Activated CD4-positive, alpha-beta T cell treated with anti-CD3 and anti-CD28 coated beads, Interleukin-2, amount 10 ng/mL, durations not matched to agents 24 days and 14 days (primary cell): ENCODE results near the gene RAD51B. TPM values are rescaled to one million over a fixed set of nuclear protein-coding genes. Genes with fewer than 3 reads are reported as not detected.

Experiments
- DNase-seq: peaks from one replicate; pipeline ENCODE4 v3.0.0; 2022
- H3K27ac Mint-ChIP-seq: one replicate; pipeline ENCODE4 v1.8.0; 2022; ENCODE audit warnings: mild to moderate bottlenecking, mixed read lengths
- H3K27me3 Mint-ChIP-seq: one replicate; pipeline ENCODE4 v1.8.0; 2022; ENCODE audit warnings: mixed read lengths
- H3K36me3 Mint-ChIP-seq: one replicate; pipeline ENCODE4 v1.8.0; 2022; ENCODE audit warnings: low read depth, mild to moderate bottlenecking, mixed read lengths
- H3K4me1 Mint-ChIP-seq: one replicate; pipeline ENCODE4 v1.8.0; 2021; ENCODE audit warnings: mixed read lengths
- H3K4me3 Mint-ChIP-seq: one replicate; pipeline ENCODE4 v1.8.0; 2022; ENCODE audit warnings: mild to moderate bottlenecking, moderate library complexity, mixed read lengths
- H3K9me3 Mint-ChIP-seq: one replicate; pipeline ENCODE4 v1.8.0; 2021; ENCODE audit warnings: mixed read lengths
- intact Hi-C: fragments of 100-400 bp; cut with micrococcal nuclease; formaldehyde crosslinking; loops from one replicate; pipeline ENCODE4 v1.15.1; 2023
- total RNA-seq: library from RNA; stranded (reverse); gene quantifications from 2 replicates; pipeline ENCODE4 v1.2.3, GENCODE V29; 2022

RAD51B gene
- total RNA-seq, 1 donor from 2014 or later, result 29.3 TPM

DNA sequence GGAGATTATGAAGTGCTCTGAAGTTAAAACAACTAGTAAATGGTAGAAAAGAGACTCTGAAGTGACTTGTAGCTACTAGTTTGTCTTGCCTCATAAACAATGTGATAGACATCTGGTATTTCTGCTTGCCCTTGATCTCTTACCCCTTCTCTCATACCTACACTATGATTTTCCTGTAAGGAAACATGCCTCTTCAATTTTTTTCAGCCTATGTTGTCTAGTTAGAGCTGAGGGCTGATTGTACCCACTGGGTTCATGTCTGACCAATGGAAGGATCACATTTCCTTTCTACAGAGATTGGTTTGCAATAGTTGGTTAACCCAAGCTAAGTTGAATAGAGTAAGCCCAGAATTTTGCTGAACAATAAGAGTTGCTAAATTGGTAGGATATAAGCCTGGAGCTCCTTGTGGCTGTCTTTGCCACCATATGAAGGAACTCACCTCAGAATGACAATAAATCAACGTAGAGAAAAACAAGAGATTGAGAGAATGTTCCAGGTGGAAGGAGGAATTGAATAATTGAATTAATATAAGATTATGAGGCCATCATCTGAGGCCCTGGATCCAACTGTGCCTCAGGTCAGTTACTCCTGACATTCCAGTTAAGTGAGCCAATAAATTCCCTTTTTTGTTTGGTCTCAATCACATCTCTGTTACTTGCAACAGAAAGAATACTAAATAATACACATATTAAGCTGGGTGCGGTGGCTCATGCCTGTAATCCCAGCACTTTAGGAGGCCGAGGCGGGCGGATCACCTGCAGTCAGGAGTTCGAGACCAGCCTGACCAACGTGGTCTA is 626.9 kb downstream of the RAD51B start:
- Mint-ChIP-seq H3K4me3 (no peak overlapping the region), H3K27ac (no peak overlapping the region), H3K36me3 (no peaks in the 10 kb centered on the region), H3K9me3 (no peaks in the 10 kb centered on the region), H3K4me1 (no peaks in the 10 kb centered on the region), H3K27me3 (no peaks in the 10 kb centered on the region)
- DNase-seq, result no peak
- intact Hi-C loops, result no loop called here

DNA sequence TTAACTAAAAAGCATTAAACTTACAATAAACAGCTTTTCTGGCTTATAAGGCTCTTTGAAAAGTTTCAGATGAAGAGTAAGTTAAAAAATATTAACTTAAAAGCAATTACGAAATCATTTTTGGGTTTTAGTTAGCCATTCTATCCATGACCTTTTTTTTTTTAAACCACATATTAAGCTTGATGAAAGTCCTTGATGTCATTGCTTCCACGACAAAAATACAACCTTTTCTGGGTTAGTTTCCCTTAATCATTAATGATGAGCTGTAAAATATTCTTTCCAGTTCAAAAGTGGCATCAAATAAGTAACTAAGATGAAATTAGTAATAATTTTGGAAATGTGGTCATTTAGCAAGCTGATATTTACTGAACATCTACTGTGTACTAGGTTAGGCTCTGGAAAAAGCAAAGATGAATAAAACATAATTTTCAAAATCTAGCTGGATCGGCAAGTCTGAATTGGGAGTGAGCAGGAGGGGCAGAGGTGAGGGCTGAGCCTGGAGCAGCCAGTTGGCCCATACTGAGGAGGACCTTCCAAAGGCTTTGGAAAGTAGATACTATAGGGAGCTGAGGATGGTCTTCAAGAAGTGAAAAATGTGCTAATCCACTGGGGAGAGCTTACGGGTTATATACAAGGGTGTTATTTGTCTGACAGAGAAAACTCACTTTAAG is 628.1 kb downstream of the RAD51B start:
- intact Hi-C loops, result no loop called here
- Mint-ChIP-seq H3K36me3 (no peaks in the 10 kb centered on the region), H3K4me1 (no peaks in the 10 kb centered on the region), H3K27me3 (no peaks in the 10 kb centered on the region), H3K4me3 (no peak overlapping the region), H3K9me3 (no peaks in the 10 kb centered on the region), H3K27ac (no peak overlapping the region)
- peak; percentile 31 for DNase-seq

DNA sequence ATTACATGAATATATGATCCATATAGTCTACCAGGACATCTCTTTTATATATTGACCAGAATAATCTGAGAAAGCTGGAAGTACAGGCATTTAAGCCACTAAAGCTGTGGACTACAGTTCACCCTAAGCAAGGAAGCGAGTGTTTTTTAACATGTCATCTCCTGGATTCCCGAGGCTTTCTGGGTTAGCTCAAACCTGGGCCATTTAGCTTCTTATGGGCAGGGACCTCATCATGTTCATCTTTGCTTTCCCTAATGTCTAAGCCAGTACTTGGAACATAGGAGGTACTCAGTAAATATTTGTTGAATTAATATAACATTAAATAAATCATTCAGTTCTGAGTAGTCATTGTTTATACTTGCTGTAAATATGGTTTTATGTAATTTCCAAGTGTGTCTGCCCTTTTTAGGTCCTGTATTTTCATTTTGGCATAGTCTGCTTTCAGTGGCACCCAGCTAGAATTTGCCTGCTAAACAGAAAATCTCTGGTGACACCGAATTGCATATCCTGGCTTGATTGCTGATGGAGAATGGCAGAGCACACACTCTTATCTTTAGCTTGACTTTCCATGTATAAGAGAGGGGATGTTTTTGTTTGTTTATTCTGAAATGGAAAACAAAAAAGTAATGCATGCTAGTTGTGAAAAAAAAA is 628.8 kb downstream of the RAD51B start:
- intact Hi-C loops, result no loop called here
- H3K27ac Mint-ChIP-seq, result no peak overlapping the region

DNA sequence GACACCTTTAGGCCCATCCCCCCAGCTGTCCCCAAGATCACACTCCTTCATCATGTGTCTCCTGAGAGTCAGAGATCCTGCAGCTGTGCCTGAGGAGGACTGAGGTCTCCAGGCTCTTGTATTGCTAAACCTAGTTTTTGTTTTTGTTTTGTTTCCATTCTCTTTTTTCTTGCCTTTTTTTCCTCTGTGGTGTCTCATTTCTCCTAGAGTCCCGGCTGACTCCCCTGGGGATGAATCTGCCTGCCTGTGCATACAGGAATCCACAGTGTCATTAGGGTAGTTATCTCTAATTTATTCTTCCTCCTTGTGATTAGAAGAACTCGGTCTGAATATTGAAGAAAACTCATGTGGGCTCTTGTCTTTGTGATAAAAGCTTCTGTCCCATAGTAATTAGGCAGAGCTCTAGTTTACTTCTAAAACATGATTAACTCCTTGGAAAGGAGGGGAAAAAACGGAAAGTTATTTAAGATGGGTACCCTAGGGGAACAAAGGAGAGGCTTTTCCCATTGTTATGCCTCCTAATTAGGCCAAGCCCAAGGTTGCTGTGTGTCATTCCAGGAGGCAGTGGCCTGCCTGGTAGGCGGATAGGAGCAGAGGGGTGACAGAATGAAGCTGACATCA is 630.1 kb downstream of the RAD51B start:
- Mint-ChIP-seq H3K27me3 (no peaks in the 10 kb centered on the region), H3K27ac (no peak overlapping the region)
- intact Hi-C loops, result no loop called here

More for the DNA sequence above, 628.8 kb downstream of the RAD51B start:
- no peak overlapping the region for H3K4me3 Mint-ChIP-seq
- H3K9me3 Mint-ChIP-seq, result peaks cover 4% of the 10 kb centered on the region
- peak; percentile 40 for DNase-seq
- H3K4me1 Mint-ChIP-seq, result no peaks in the 10 kb centered on the region
- H3K36me3 Mint-ChIP-seq, result no peaks in the 10 kb centered on the region
- no peaks in the 10 kb centered on the region for H3K27me3 Mint-ChIP-seq

DNA sequence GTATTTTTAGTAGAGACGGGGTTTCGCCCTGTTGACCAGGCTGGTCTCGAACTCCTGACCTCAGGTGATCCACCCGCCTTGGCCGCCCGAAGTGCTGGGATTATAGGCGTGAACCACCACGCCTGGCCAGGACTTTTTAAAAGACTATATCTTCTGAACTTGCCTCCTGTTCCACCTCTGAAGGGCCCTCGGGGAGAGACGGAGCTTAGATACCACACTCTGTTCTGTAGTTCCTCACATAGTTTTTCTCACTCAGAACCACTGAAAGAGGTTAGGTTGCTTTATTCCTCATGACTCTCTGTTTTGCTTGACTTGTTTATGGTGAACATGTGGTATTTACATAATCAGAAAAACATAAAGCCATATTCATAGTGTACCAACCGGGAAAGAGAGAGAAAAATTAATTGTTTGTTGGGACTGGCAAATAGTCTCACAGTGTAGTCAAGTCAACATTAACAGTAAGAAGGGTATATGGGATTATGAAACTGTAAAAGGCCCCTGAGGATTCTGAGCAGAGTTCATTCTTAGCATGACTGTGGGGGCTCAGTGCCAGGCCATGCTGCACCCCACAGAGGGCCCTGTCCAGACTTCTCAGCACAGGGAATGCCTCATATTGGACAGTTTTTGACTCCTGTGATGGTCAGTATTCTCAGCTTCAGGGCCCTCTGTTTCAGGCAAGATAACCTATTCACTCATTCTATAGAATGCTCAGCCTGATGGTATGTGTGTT is 631.0 kb downstream of the RAD51B start:
- no peak overlapping the region for H3K4me3 Mint-ChIP-seq
- no peak overlapping the region for H3K27ac Mint-ChIP-seq
- no peaks in the 10 kb centered on the region for H3K27me3 Mint-ChIP-seq
- peaks cover 13% of the 10 kb centered on the region for H3K9me3 Mint-ChIP-seq
- H3K36me3 Mint-ChIP-seq, result peaks cover 3% of the 10 kb centered on the region
- intact Hi-C loops, result no loop called here
- peak; percentile 41 for DNase-seq
- H3K4me1 Mint-ChIP-seq, result no peaks in the 10 kb centered on the region

More for the DNA sequence above, 630.1 kb downstream of the RAD51B start:
- peak; percentile 32 for DNase-seq
- Mint-ChIP-seq H3K4me1 (no peaks in the 10 kb centered on the region), H3K36me3 (peaks cover 2% of the 10 kb centered on the region), H3K4me3 (no peak overlapping the region), H3K9me3 (peaks cover 6% of the 10 kb centered on the region)

DNA sequence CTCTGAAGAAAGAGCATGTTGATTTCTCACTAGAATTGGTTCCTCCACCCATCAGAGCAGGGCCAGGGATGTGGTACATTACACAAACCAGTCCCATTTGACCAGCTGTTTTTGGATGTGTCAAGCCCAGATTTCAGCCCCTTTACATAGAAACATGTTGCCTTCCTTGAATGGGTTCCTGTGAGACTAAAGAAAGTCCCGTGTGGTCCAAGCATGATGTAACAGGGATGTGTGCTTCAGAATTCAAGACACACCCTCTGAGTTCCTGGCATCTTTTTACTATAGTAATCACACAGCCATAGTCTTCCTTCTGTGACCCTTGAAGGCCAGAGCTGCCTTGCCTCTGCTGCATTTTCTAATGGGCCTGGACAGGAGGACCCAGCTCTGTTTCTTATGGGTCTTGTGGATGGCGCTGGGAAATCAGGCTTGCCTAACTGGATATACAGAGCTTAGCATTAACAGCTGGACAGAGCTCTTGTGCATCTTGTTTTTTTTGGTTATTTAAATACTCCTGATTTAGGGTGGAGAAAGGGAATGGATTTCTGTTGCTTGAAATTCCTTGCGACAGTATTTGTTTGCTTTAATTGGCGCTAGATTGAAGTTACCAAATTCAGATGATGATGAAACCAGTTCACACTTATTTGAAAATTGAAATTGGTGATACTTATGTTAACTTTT is 632.3 kb downstream of the RAD51B start:
- Mint-ChIP-seq H3K27ac (no peak overlapping the region), H3K27me3 (no peaks in the 10 kb centered on the region), H3K9me3 (peaks cover 17% of the 10 kb centered on the region), H3K36me3 (peaks cover 3% of the 10 kb centered on the region), H3K4me1 (no peaks in the 10 kb centered on the region), H3K4me3 (no peak overlapping the region)
- no peak for DNase-seq
- intact Hi-C loops, result no loop called here

DNA sequence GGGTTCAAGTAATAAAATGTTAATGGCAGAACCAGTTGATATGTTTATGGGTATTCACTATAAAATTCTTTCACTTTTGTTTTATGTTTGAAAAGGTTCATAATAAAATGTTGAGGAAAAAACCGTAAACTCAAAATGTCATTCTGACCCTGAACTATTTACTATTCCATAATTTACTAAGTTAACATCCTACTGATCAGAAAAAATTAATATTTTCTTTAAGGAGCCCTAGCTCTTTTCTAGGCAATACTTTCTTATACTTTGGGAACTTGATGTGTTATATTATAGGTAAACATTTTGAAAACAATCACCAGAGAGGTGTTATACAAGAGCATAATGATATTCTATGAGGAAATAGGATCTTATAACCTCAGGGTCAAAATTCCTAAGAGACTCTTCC is 638.7 kb downstream of the RAD51B start:
- Mint-ChIP-seq H3K9me3 (peaks cover 17% of the 10 kb centered on the region), H3K36me3 (peaks cover 3% of the 10 kb centered on the region), H3K27me3 (no peaks in the 10 kb centered on the region), H3K27ac (no peak overlapping the region), H3K4me3 (no peak overlapping the region), H3K4me1 (no peaks in the 10 kb centered on the region)
- no peak for DNase-seq
- intact Hi-C loops, result no loop called here

DNA sequence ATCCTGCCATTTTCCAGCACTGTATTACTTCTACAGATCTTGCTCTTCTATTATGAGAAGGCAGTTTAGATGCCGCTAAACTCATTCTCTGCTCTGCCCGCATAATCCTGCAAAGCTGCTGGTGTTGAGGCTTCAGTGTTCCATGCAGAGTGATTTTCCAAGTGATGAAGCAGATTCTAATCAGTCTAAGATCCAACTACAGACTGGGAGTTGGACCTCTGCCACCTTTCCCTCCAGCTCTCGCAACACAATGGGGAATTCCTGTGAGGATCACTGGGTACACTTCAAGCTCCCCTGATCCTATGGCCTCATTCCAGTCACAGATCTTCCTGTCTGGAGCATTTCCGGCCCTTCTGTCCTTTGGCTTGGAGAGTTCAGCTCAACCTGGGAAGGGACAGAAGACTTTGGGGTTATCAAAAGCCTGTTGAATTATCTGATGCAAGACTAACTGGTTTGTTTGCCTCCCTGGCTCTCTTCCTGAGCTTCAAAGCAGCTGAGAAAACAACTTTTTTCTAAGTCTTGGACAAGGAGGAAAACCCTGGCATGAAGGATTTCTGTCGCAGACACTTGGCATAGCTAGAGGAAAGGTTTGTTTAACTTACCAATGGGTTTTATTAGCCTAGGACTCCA is 639.4 kb downstream of the RAD51B start:
- Mint-ChIP-seq H3K27ac (no peak overlapping the region), H3K36me3 (peaks cover 3% of the 10 kb centered on the region), H3K9me3 (peaks cover 17% of the 10 kb centered on the region), H3K27me3 (no peaks in the 10 kb centered on the region), H3K4me3 (no peak overlapping the region), H3K4me1 (no peaks in the 10 kb centered on the region)
- DNase-seq, result no peak
- intact Hi-C loops, result no loop called here

DNA sequence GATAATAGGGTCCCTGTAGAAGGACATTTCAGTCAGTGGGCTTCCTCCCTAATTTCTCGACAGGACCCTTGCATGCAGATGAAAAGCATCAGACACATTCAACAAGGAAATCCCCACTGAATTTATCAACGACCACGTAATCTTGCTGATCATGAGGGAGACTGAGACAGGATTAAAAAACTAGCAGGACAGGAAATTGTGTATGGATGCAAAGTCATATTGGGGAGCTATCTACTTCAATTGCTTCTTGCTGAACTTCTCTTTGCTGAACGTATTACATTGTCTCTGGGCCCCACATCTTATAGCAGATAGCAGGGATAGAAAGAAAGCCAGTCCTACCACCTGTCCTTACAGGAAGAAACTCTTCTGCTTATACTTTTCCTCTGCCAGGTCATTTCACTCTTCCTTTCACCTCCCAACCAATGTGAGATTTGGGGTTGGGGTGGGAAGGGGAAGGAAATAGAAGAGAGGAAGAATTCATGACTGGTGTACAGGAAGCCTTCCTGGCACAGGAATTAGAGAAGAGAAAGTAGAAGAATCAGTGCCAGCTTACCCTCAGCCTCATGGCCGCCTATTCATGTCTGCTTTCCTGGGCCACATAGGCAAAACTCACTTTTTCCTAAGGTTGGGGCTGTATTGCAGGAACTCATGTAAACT is 640.0 kb downstream of the RAD51B start:
- Mint-ChIP-seq H3K27me3 (no peaks in the 10 kb centered on the region), H3K4me3 (no peak overlapping the region), H3K27ac (no peak overlapping the region), H3K4me1 (peaks cover 2% of the 10 kb centered on the region), H3K9me3 (peaks cover 15% of the 10 kb centered on the region), H3K36me3 (peaks cover 2% of the 10 kb centered on the region)
- no peak for DNase-seq
- intact Hi-C loops, result no loop called here

DNA sequence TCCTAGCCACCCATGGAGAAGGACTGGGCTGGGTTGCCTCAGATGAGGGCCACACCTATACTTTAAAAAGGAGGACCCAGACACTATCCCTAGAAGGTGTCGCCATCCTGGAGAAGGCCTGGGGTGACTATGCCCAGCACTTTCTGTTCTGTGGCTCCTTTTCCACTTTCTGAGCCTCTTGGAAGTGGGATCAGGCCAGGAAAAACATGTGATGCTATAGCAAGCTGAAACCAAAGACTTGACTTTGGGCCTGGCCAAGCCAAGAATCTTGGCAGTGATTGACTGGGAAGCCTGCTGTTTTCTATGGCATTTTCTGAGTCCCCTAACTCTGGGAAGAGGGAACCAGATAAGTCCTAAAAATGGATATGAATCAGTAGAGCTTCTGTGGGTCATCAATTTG is 641.0 kb downstream of the RAD51B start:
- DNase-seq, result no peak
- Mint-ChIP-seq H3K27me3 (no peaks in the 10 kb centered on the region), H3K36me3 (no peaks in the 10 kb centered on the region), H3K27ac (no peak overlapping the region), H3K9me3 (peaks cover 8% of the 10 kb centered on the region), H3K4me1 (peaks cover 2% of the 10 kb centered on the region), H3K4me3 (no peak overlapping the region)
- intact Hi-C loops, result no loop called here

DNA sequence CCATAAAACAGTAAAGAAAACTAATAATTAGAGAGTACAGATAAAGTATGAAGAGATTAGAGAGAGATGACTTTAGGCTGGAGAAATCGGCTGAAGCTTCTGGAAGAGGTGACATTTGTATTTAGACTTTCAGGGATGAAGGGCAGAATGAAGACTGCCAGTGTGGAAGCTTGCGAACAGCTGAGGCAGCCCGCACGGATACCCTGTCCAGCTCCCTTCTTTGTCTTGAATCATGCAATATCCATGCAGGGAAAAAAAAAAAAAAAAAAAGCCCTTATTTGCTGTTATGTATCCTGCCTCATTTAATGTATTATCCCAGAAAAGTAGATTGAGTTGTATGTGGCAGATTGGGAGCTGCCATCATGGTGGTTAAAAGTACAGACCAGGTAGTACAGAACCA is 641.5 kb downstream of the RAD51B start:
- no peaks in the 10 kb centered on the region for H3K36me3 Mint-ChIP-seq
- peaks cover 4% of the 10 kb centered on the region for H3K9me3 Mint-ChIP-seq

DNA sequence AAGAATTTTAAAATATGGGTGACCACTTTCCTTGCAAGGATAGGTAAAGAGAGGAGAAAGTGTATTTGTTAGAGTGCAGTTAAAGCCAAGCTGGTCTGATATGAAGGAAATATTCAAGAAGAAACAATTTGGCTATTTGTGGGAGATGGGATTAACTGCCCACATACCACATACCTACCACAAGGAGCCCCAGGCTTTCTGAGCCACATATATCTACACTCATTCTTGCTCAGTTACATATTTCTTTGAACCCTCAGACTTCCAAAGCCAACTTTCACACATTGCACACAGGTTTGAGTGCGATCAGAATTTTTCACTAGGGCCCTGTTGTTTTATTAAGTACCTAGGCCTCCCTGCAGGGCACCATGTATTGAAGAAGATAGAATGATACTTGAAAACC is 643.1 kb downstream of the RAD51B start:
- Mint-ChIP-seq H3K9me3 (peaks cover 4% of the 10 kb centered on the region), H3K4me3 (no peak overlapping the region), H3K4me1 (peaks cover 2% of the 10 kb centered on the region), H3K27me3 (no peaks in the 10 kb centered on the region), H3K36me3 (no peaks in the 10 kb centered on the region), H3K27ac (no peak overlapping the region)
- DNase-seq, result no peak
- intact Hi-C loops, result no loop called here

More for the DNA sequence above, 641.5 kb downstream of the RAD51B start:
- H3K4me3 Mint-ChIP-seq, result no peak overlapping the region
- H3K4me1 Mint-ChIP-seq, result peaks cover 2% of the 10 kb centered on the region
- DNase-seq, result no peak
- no peak overlapping the region for H3K27ac Mint-ChIP-seq
- no peaks in the 10 kb centered on the region for H3K27me3 Mint-ChIP-seq
- intact Hi-C loops, result no loop called here
